Dermis microvascular lymphatic vessel endothelial cell (primary cell): ENCODE results near the gene THSD8. TPM values are rescaled to one million over a fixed set of nuclear protein-coding genes. Genes with fewer than 3 reads are reported as not detected.
"Not testable (repeated sequence)": the region's sequence is repeated elsewhere in the genome, so short reads cannot be mapped to it uniquely, and the experiment has no call there.

Source experiments
- DNase-seq, 2 donors: peaks; one replicate each; pipeline versions ENCODE4 v3.0.0 to v3.0.0-alpha.2; 2010; ENCODE audit warnings: low read depth in 2 of 2
- total RNA-seq: library from RNA; depleted of rRNA; stranded (reverse); fragments of >200 nt; gene quantifications from 2 replicates; pipeline ENCODE4 v1.2.1, GENCODE V29; 2014

The THSD8 gene
- total RNA-seq, 1 donor from 2014 or later = not detected

- DNase-seq = peak in 1 of 2 donors; percentile 28
Measured at GRCh38 chr19:12825254-12826131, 23.6 kb downstream of the THSD8 start.

- DNase-seq = no peak
Measured at GRCh38 chr19:12828494-12828893, 26.6 kb downstream of the THSD8 start.

- no peak for DNase-seq
Measured at GRCh38 chr19:12833418-12833737, 31.5 kb downstream of the THSD8 start.

- DNase-seq = no peak
Measured at GRCh38 chr19:12833738-12834565, 32.1 kb downstream of the THSD8 start.

- DNase-seq = no peak
Measured at GRCh38 chr19:12834566-12834943, 32.7 kb downstream of the THSD8 start, which contains the start of gene RTBDN. RTBDN (minus strand) TSS chr19:12834579; CDS start chr19:12829979, 4,600 bp downstream.

GRCh38 chr19:12834976-12835757, 33.3 kb downstream of the THSD8 start:
- no peak for DNase-seq

GRCh38 chr19:12836529-12836863, 34.6 kb downstream of the THSD8 start:
- DNase-seq = no peak

GRCh38 chr19:12837225-12837624, 35.4 kb downstream of the THSD8 start:
- no peak for DNase-seq

- peak in 1 of 2 donors; percentile 32 for DNase-seq
Measured at GRCh38 chr19:12838182-12838885, 36.5 kb downstream of the THSD8 start, which contains the start of gene MAST1. MAST1 (plus strand) TSS chr19:12838515; CDS start chr19:12838573, 58 bp downstream.

GRCh38 chr19:12838886-12839756, 37.3 kb downstream of the THSD8 start:
- no peak for DNase-seq

- DNase-seq = peak in 1 of 2 donors; percentile 65
Measured at GRCh38 chr19:12840091-12841079, 38.5 kb downstream of the THSD8 start.

GRCh38 chr19:12841094-12841493, 39.2 kb downstream of the THSD8 start:
- DNase-seq = peak in 1 of 2 donors; percentile 29

GRCh38 chr19:12842511-12842910, 40.6 kb downstream of the THSD8 start:
- DNase-seq = no peak

GRCh38 chr19:12843328-12843727, 41.5 kb downstream of the THSD8 start:
- no peak for DNase-seq

- no peak for DNase-seq
Measured at GRCh38 chr19:12843999-12844732, 42.3 kb downstream of the THSD8 start.

GRCh38 chr19:12846613-12847012, 44.7 kb downstream of the THSD8 start:
- not testable (repeated sequence) for DNase-seq

- peak in 1 of 2 donors; percentile 67 for DNase-seq
Measured at GRCh38 chr19:12847159-12848139, 45.6 kb downstream of the THSD8 start.
